H1 (cell line): ENCODE data around the gene RAB36. TPM values are rescaled to one million over a fixed set of nuclear protein-coding genes. Genes with fewer than 3 reads are reported as not detected.

Source experiments
- CTCF ChIA-PET: fragments of 300-600 bp; sonication (Branson Sonifier 250); formaldehyde crosslinking; loops from one replicate; lab custom pipeline; 2021; ENCODE audit not compliant: partially characterized antibody; lab: Charles Lee
- POLR2A ChIA-PET: fragments of 300-600 bp; sonication (Branson Sonifier 250); formaldehyde crosslinking; loops from one replicate; lab custom pipeline; 2021; ENCODE audit warnings: inconsistent platforms; ENCODE audit not compliant: partially characterized antibody; lab: Charles Lee
- DNase-seq, 2 experiments: peaks; one replicate each; pipeline versions ENCODE4 v3.0.0 to v3.0.0-alpha.2; 2010 to 2022; ENCODE audit warnings: low spot score in 2 of 2, low read depth in 1 of 2, mixed read lengths in 1 of 2
- FAIRE-seq: peaks from 2 replicates; lab custom pipeline; 2011; peaks lifted over from hg19 to GRCh38; lab: Jason Lieb, UNC
- H2AFZ ChIP-seq: 2 replicates; pipeline ENCODE4 v1.8.1; 2012; ENCODE audit warnings: low read length, inconsistent platforms
- H2AK5ac ChIP-seq: 2 replicates; pipeline ENCODE4 v1.6.1; 2013; ENCODE audit warnings: low read depth, low read length
- H2BK120ac ChIP-seq: replicated peaks from 2 replicates; pipeline ENCODE3; 2013; ENCODE audit warnings: low read depth, low read length, inconsistent platforms
- H2BK12ac ChIP-seq: 2 replicates; pipeline ENCODE4 v1.6.1; 2013; ENCODE audit warnings: low read depth, low read length
- H2BK15ac ChIP-seq: 2 replicates; pipeline ENCODE4 v1.6.1; 2013; ENCODE audit warnings: low read length
- H2BK20ac ChIP-seq: 2 replicates; pipeline ENCODE4 v1.6.1; 2013; ENCODE audit warnings: low read length
- H2BK5ac ChIP-seq: 2 replicates; pipeline ENCODE4 v1.6.1; 2013; ENCODE audit warnings: low read depth, low read length
- H3K14ac ChIP-seq: 2 replicates; pipeline ENCODE4 v1.6.1; 2013; ENCODE audit warnings: inconsistent platforms; ENCODE audit not compliant: insufficient read length
- H3K18ac ChIP-seq: 2 replicates; pipeline ENCODE4 v1.6.1; 2013; ENCODE audit warnings: low read length; ENCODE audit errors: extremely low read depth
- H3K23ac ChIP-seq: 2 replicates; pipeline ENCODE4 v1.6.1; 2013; ENCODE audit warnings: inconsistent platforms; ENCODE audit not compliant: insufficient read length
- H3K23me2 ChIP-seq: 2 replicates; pipeline ENCODE4 v1.6.1; 2013; ENCODE audit warnings: low read depth, low read length
- H3K27ac ChIP-seq: 2 replicates; pipeline ENCODE4 v1.6.1; 2011; ENCODE audit warnings: low read depth, low read length, inconsistent platforms
- H3K27me3 ChIP-seq, 4 experiments: replicated peaks in 1 of 4; 1 replicate in 1 of 4; 2 replicates in 3 of 4; pipeline versions ENCODE4 v1.6.1 to v1.8.1; 2011 to 2013; ENCODE audit warnings: low read length in 3 of 4, mild to moderate bottlenecking in 3 of 4, inconsistent platforms in 2 of 4, mixed read lengths in 2 of 4, moderate library complexity in 1 of 4; ENCODE audit not compliant: control insufficient read depth in 3 of 4, insufficient read depth in 3 of 4; ENCODE audit errors: extremely low read depth in 1 of 4
- H3K36me3 ChIP-seq, 4 experiments: 2 replicates each; pipeline versions ENCODE4 v1.6.1 to v1.8.1; 2011 to 2013; ENCODE audit warnings: mild to moderate bottlenecking in 4 of 4, low read length in 3 of 4, moderate library complexity in 2 of 4, control low read depth in 1 of 4, inconsistent platforms in 1 of 4; ENCODE audit not compliant: insufficient read depth in 4 of 4, control insufficient read depth in 2 of 4
- H3K4ac ChIP-seq: replicated peaks from 2 replicates; pipeline ENCODE3; 2013; ENCODE audit warnings: low read length, low read depth, mixed read lengths, inconsistent platforms; ENCODE audit not compliant: insufficient read length
- H3K4me1 ChIP-seq, 4 experiments: replicated peaks in 1 of 4; 1 replicate in 1 of 4; 2 replicates in 3 of 4; pipeline versions ENCODE4 v1.6.1 to v1.8.1; 2011 to 2013; ENCODE audit warnings: low read length in 3 of 4, inconsistent platforms in 2 of 4, mixed read lengths in 1 of 4; ENCODE audit not compliant: insufficient read depth in 4 of 4, control insufficient read depth in 3 of 4
- H3K4me2 ChIP-seq, 2 experiments: 2 replicates each; pipeline versions ENCODE4 v1.6.1 to v1.8.1; 2011 to 2013; ENCODE audit warnings: low read depth in 2 of 2, low read length in 2 of 2, control low read depth in 1 of 2, inconsistent platforms in 1 of 2, mild to moderate bottlenecking in 1 of 2; ENCODE audit not compliant: insufficient read depth in 1 of 2
- H3K4me3 ChIP-seq, 4 experiments: fragments of 200-600, 300-600 bp in 1 of 4; sonication (generic), shearing (Covaris generic), sonication (Bioruptor Twin) in 1 of 4; 2 replicates each; pipeline versions ENCODE4 v1.5.1 to v1.8.1; 2011 to 2016; ENCODE audit warnings: low read length in 4 of 4, low read depth in 3 of 4, control low read depth in 2 of 4, inconsistent platforms in 2 of 4, mild to moderate bottlenecking in 2 of 4, mixed read lengths in 1 of 4, moderate library complexity in 1 of 4; ENCODE audit not compliant: insufficient read depth in 2 of 4; ENCODE audit errors: extremely low read depth in 1 of 4
- H3K56ac ChIP-seq: replicated peaks from 2 replicates; pipeline ENCODE3; 2013; ENCODE audit warnings: low read depth, mild to moderate bottlenecking, mixed read lengths, low read length, inconsistent platforms; ENCODE audit not compliant: insufficient read length
- H3K79me1 ChIP-seq: 2 replicates; pipeline ENCODE4 v1.6.1; 2013; ENCODE audit warnings: low read depth, low read length, control low read depth
- H3K79me2 ChIP-seq, 2 experiments: 2 replicates each; pipeline versions ENCODE4 v1.6.1 to v1.8.1; 2012 to 2013; ENCODE audit warnings: low read length in 2 of 2, mild to moderate bottlenecking in 2 of 2, inconsistent platforms in 1 of 2; ENCODE audit not compliant: insufficient read depth in 2 of 2, control insufficient read depth in 1 of 2
- H3K9ac ChIP-seq, 4 experiments: replicated peaks in 1 of 4; 1 replicate in 1 of 4; 2 replicates in 3 of 4; pipeline versions ENCODE4 v1.6.1 to v1.8.1; 2011 to 2013; ENCODE audit warnings: low read depth in 3 of 4, low read length in 3 of 4, control low read depth in 2 of 4, mild to moderate bottlenecking in 2 of 4, moderate library complexity in 2 of 4, inconsistent platforms in 1 of 4; ENCODE audit errors: extremely low read depth in 1 of 4
- H3K9me3 ChIP-seq, 2 experiments: 2 replicates each; pipeline versions ENCODE4 v1.6.1 to v1.8.1; 2012 to 2013; ENCODE audit warnings: mild to moderate bottlenecking in 2 of 2, moderate library complexity in 2 of 2, control low read depth in 1 of 2, inconsistent platforms in 1 of 2, low read depth in 1 of 2, low read length in 1 of 2, mixed read lengths in 1 of 2; ENCODE audit not compliant: insufficient read depth in 2 of 2
- H4K20me1 ChIP-seq, 2 experiments: replicated peaks in 1 of 2; 2 replicates each; pipeline versions ENCODE3 to v1.8.1; 2011 to 2013; ENCODE audit warnings: inconsistent platforms in 2 of 2, low read length in 2 of 2, mild to moderate bottlenecking in 1 of 2; ENCODE audit not compliant: insufficient read depth in 2 of 2, control insufficient read depth in 1 of 2
- H4K5ac ChIP-seq: 2 replicates; pipeline ENCODE4 v1.6.1; 2013; ENCODE audit warnings: low read length, low read depth, mixed read lengths, inconsistent platforms; ENCODE audit not compliant: insufficient read length
- H4K8ac ChIP-seq: 2 replicates; pipeline ENCODE4 v1.8.0; 2013; ENCODE audit warnings: mild to moderate bottlenecking, moderate library complexity, low read length, inconsistent platforms; ENCODE audit not compliant: insufficient read depth; ENCODE audit errors: extremely low read depth
- H4K91ac ChIP-seq: replicated peaks from 2 replicates; pipeline ENCODE3; 2013; ENCODE audit warnings: low read length, mixed read lengths, inconsistent platforms; ENCODE audit not compliant: insufficient read length
- BRCA1 ChIP-seq: IDR thresholded peaks from 2 replicates; pipeline ENCODE4 v1.6.1; 2012; ENCODE audit warnings: low read depth, low read length, improper control_type of control experiment
- CBX8 ChIP-seq: fragments of 300-800, 300-1000 bp; sonication (generic); IDR thresholded peaks from 2 replicates; pipeline ENCODE4 v1.7.1; 2016; ENCODE audit warnings: low read depth, low read length, borderline replicate concordance
- EZH2 ChIP-seq: fragments of 200-600 bp; sonication (generic); IDR thresholded peaks from 2 replicates; pipeline ENCODE4 v1.7.1; 2012; ENCODE audit warnings: low read depth, mild to moderate bottlenecking, moderate library complexity, low read length, inconsistent platforms; ENCODE audit not compliant: severe bottlenecking
- GABPA ChIP-seq: IDR thresholded peaks from 2 replicates; pipeline ENCODE4 v1.6.1; 2011; ENCODE audit warnings: mild to moderate bottlenecking, low read length, moderate library complexity, borderline replicate concordance; ENCODE audit not compliant: insufficient read depth
- HDAC2 ChIP-seq, 2 experiments: fragments of 300-600 bp in 1 of 2; sonication (generic) in 1 of 2; IDR thresholded peaks; 2 replicates each; pipeline ENCODE4 v1.6.1; 2011 to 2012; ENCODE audit warnings: low read depth in 2 of 2, low read length in 2 of 2, mild to moderate bottlenecking in 2 of 2, moderate library complexity in 2 of 2, borderline replicate concordance in 1 of 2, inconsistent platforms in 1 of 2
- HDAC6 ChIP-seq: IDR thresholded peaks from one replicate; pipeline ENCODE4 v1.7.1; 2012; ENCODE audit warnings: low read depth, mild to moderate bottlenecking, inconsistent platforms, low read length, moderate library complexity
- JUN ChIP-seq: IDR thresholded peaks from 2 replicates; pipeline ENCODE4 v1.6.1; 2011; ENCODE audit warnings: low read depth, mild to moderate bottlenecking, improper control_type of control experiment, low read length
- JUND ChIP-seq: IDR thresholded peaks from 2 replicates; pipeline ENCODE4 v1.6.1; 2011; ENCODE audit warnings: mild to moderate bottlenecking, improper control_type of control experiment, low read length
- NANOG ChIP-seq: IDR thresholded peaks from 2 replicates; pipeline ENCODE4 v1.6.1; 2011; ENCODE audit warnings: low read length, low read depth, mild to moderate bottlenecking, inconsistent platforms; ENCODE audit not compliant: insufficient read depth, poor library complexity, severe bottlenecking
- SIRT6 ChIP-seq: IDR thresholded peaks from one replicate; pipeline ENCODE4 v1.7.1; 2012; ENCODE audit warnings: low read length, inconsistent platforms
- SIX5 ChIP-seq: IDR thresholded peaks from 2 replicates; pipeline ENCODE4 v1.6.1; 2011; ENCODE audit warnings: mild to moderate bottlenecking, low read depth, low read length
- TAF1 ChIP-seq: IDR thresholded peaks from 2 replicates; pipeline ENCODE4 v1.6.1; 2011; ENCODE audit warnings: mild to moderate bottlenecking, low read depth, low read length
- WGBS, 2 experiments: shearing (Covaris generic) in 1 of 2; methylation state at CpG; one replicate each; pipeline versions ENCODE4 v1.1.6 to v1.1.7; 2013 to 2015; ENCODE audit warnings: low lambda C conversion rate in 2 of 2, mixed read lengths in 2 of 2, inconsistent platforms in 1 of 2, low coverage in 1 of 2, missing lambda C conversion rate in 1 of 2; ENCODE audit not compliant: insufficient replicate concordance in 2 of 2, insufficient coverage in 1 of 2, insufficient read length in 1 of 2; ENCODE audit errors: extremely low coverage in 1 of 2, missing lambda C conversion rate in 1 of 2; 5-methylcytosine and 5-hydroxymethylcytosine counted together
- polyA plus RNA-seq, 7 experiments: library from polyadenylated mRNA; depleted of rRNA in 3 of 7; stranded (reverse) in 5 of 7; unstranded in 2 of 7; fragments of >200 nt in 5 of 7; fragments of 200-250 nt in 2 of 7; gene quantifications; 1 replicate in 5 of 7; 2 replicates in 1 of 7; 4 replicates in 1 of 7; pipeline versions ENCODE4 v1.2.1 to v1.2.3, GENCODE V29; 2011 to 2013; ENCODE audit warnings: missing spikeins in 2 of 7, mixed read lengths in 2 of 7
- total RNA-seq: library from RNA; stranded (reverse); fragmentation: NEBNext Ultra II Directional; extraction: Animal tissue kit (Norgen Biotek cat#: 25700); gene quantifications from 2 replicates; pipeline ENCODE4 v1.2.1, GENCODE V29; 2021

RAB36 gene
- total and polyA plus RNA-seq, 2 of the 8 experiments (the other 6 are each of a cell fraction or from before 2014, with no cell fraction given), result 1.0 to 1.5 TPM

DNA sequence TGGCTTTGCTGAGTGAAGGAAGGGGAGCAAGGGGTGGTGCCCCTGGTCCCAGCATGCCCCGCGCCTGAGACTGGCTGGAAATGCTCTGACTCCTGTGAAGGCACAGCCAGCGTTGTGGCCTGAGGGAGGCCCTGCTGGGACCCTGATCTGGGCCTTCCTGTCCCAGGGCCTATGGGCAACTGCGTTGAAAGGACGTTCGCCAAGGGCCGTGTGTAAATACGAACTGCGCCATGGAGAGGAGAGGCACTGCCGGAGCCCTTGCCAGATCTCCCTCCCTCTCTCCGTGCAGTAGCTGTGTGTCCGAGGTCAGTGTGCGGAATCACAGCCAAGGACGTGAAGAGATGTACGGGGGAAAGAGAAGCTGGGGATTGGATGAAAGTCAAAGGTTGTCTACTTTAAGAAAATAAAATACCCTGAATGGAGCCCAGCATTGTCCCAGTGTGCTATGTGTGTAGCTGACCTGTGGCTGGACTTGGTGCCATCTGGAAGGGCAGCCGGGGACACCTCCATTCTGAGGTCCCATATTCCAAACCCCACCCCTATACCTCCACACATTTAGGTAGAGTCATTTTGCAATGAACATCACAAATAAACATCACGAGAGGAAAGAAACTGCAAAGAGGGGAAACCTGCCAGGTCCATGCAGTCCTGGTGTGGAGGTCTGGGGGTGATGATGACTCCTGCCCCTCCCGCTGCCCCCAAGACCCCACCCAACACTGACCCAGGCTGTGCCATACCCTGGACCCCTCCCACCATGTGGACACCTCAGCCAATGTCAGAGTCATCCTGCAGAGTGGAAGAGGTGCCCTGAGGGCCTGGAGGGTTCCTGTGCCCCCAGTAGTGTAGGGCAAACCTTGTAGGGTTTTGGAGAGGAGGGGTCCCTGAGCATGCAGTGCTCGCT, 20.4 kb upstream of the RAB36 start:
- 83% methylated on average over 17 of the region's 19 CpGs; no CpG with 5 or more reads in 1 of the 2 experiments for WGBS, 2 experiments
- H4K20me1 ChIP-seq, result no peaks in the 10 kb centered on the region
- no peak overlapping the region for H3K4me3 ChIP-seq
- H3K79me2 ChIP-seq, result no peaks in the 10 kb centered on the region
- no peaks in the 10 kb centered on the region for H3K79me1 ChIP-seq
- H3K27ac ChIP-seq, result no peak overlapping the region
- no peak overlapping the region for H2AFZ ChIP-seq
- POLR2A ChIA-PET, result no interaction called here
- no peak overlapping the region for H2BK5ac ChIP-seq
- no peak overlapping the region for H3K14ac ChIP-seq
- no peak overlapping the region for H3K9ac ChIP-seq
- FAIRE-seq, result no peak
- no peaks in the 10 kb centered on the region for H3K23me2 ChIP-seq
- H3K9me3 ChIP-seq, result no peaks in the 10 kb centered on the region
- no peak overlapping the region for H3K56ac ChIP-seq
- H3K27me3 ChIP-seq, result peaks cover 0 to 13% (median 5%) of the 10 kb centered on the region in 4 experiments; a peak in 3 of 7 replicates
- CTCF ChIA-PET, result interaction anchor here (0.5 to 24.3 kb wide), 8 partner anchors 7 to 663 kb away, joined by 3 to 384 read pairs (median 3); no protein-coding TSS in a partner anchor
- H3K18ac ChIP-seq, result no peak overlapping the region
- no peak for DNase-seq
- no peak overlapping the region for H4K91ac ChIP-seq
- H2BK15ac ChIP-seq, result no peak overlapping the region
- H4K5ac ChIP-seq, result no peak overlapping the region
- H2BK12ac ChIP-seq, result no peak overlapping the region
- no peak overlapping the region for H2BK20ac ChIP-seq
- H3K4me2 ChIP-seq, result no peak overlapping the region
- H3K23ac ChIP-seq, result no peak overlapping the region
- H3K36me3 ChIP-seq, result no peaks in the 10 kb centered on the region; a peak in 2 of 8 replicates
- no peak overlapping the region for H2BK120ac ChIP-seq
- peaks cover 0 to 1% (median 0%) of the 10 kb centered on the region in 4 experiments; a peak in 1 of 7 replicates for H3K4me1 ChIP-seq
- no peak overlapping the region for H4K8ac ChIP-seq
- no peak overlapping the region for H2AK5ac ChIP-seq
- no peak overlapping the region for H3K4ac ChIP-seq
- TF ChIP-seq TAF1, result no peak
- no peak for TF ChIP-seq NANOG
- TF ChIP-seq EZH2, result no peak
- TF ChIP-seq SIRT6, result no peak
- TF ChIP-seq SIX5, result no peak
- no peak for TF ChIP-seq BRCA1
- TF ChIP-seq CBX8, result no peak
- TF ChIP-seq HDAC2 (IDR thresholded peaks at IDR 0.05; ENCODE audit: borderline replicate concordance in 1 of 2, low read depth in 2 of 2, low read length in 2 of 2), result no peak
- TF ChIP-seq HDAC6, result no peak
- TF ChIP-seq GABPA, result no peak
- TF ChIP-seq JUND, result no peak
- TF ChIP-seq JUN, result no peak
